VCaP (cell line): Measurements from ENCODE around the gene CACNA2D3.

Experiments used
- H3K27ac ChIP-seq: fragments of 450-650 bp; 2 replicates; pipeline ENCODE4 v1.5.1; 2017
- TF ChIP-seq, protein P1 (sequence below): fragments of 450-650 bp; conservative IDR thresholded peaks from 2 replicates; pipeline ENCODE4 v1.5.1; 2017; ENCODE audit warnings: mild to moderate bottlenecking, moderate library complexity

The CACNA2D3 gene

DNA sequence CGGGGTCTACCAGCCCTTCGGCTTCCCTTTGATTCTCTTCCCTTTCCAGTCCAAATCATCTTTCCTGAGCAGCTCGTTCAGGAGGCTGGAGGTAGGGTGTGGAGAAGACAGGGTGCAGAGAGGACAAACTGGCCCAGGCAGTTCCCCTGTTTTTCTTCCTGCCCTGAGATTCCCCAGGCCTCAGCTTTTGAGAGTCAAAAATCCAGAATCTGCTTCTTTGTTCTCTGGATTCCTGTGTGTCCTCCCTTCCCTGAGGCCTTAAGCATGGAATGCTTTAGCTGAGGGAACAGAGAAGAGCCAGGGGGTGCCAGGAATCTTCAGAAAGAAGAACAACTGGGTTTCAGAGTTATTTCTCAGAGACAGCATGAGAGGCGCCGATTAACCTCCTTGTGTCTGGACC is 832.2 kb downstream of the CACNA2D3 start:
- H3K27ac ChIP-seq = no peak overlapping the region
- TF ChIP-seq, protein P1, sequence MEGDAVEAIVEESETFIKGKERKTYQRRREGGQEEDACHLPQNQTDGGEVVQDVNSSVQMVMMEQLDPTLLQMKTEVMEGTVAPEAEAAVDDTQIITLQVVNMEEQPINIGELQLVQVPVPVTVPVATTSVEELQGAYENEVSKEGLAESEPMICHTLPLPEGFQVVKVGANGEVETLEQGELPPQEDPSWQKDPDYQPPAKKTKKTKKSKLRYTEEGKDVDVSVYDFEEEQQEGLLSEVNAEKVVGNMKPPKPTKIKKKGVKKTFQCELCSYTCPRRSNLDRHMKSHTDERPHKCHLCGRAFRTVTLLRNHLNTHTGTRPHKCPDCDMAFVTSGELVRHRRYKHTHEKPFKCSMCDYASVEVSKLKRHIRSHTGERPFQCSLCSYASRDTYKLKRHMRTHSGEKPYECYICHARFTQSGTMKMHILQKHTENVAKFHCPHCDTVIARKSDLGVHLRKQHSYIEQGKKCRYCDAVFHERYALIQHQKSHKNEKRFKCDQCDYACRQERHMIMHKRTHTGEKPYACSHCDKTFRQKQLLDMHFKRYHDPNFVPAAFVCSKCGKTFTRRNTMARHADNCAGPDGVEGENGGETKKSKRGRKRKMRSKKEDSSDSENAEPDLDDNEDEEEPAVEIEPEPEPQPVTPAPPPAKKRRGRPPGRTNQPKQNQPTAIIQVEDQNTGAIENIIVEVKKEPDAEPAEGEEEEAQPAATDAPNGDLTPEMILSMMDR = no peak

GRCh38 chr3:54955496-54955895 is 833.1 kb downstream of the CACNA2D3 start:
- no peak overlapping the region for H3K27ac ChIP-seq
- TF ChIP-seq, protein P1 = no peak

- H3K27ac ChIP-seq = no peak overlapping the region
Observed at GRCh38 chr3:54955941-54956340, 833.6 kb downstream of the CACNA2D3 start.

GRCh38 chr3:54957711-54958110 is 835.4 kb downstream of the CACNA2D3 start:
- TF ChIP-seq, protein P1 = no peak
- H3K27ac ChIP-seq = no peak overlapping the region

More at GRCh38 chr3:54955941-54956340, 833.6 kb downstream of the CACNA2D3 start:
- TF ChIP-seq, protein P1 = no peak

DNA sequence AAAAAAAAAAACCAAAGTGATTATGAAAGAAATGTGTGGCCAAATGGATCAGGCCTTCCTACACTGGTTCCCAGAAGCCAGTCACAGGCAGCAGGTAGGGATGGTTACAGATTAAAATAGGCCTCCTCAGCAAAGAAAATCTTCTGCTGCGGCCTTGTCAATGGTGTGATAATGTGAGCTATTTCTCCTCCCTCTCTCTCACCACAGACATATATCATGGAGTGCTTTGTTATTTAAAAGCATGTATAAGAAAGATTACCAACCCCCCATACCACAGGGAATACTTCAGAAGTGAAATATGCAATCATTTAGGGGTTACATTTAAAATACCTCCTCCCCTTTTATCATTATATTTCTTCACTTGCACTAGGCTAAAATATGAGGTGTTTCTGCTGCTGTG is 837.7 kb downstream of the CACNA2D3 start:
- H3K27ac ChIP-seq = no peak overlapping the region
- TF ChIP-seq, protein P1 = no peak

DNA sequence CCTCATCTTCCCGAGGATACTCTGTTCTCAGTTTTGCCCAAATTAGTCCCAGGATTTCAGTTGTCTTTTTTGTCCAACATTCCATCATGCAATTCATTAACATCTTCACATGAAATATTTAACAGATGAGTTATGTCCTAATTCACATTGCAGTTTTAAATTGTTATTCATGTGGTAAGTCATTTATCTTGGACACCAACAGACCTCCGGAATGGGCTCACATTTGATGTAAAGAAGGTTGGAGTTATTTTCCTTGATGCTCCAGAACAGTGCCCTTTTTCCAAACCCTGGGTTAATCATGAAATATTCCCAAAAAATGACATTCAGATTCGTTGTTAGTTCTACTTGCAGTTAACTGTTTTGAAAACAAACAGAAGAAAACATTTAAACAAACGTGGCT is 838.3 kb downstream of the CACNA2D3 start:
- H3K27ac ChIP-seq = no peak overlapping the region
- TF ChIP-seq, protein P1 = no peak

DNA sequence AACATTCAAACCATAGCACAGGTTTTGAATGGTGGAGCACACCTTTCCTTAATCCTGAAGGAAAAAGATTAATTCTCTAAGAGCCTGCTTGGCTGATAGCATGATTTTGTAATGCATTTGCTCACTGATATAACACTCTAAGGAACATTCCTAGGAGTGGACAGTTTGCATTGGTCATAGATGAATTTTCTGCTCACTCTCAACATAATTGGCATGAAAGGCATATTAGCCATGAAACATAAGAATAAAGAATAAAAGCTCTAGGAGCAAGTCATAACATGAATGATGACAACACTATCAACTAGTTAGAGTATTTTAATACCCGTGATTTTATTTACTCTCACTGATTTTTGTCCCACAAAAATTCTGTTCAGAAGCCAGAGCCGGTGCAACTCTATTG is 839.8 kb downstream of the CACNA2D3 start:
- TF ChIP-seq, protein P1 = no peak
- H3K27ac ChIP-seq = no peak overlapping the region

DNA sequence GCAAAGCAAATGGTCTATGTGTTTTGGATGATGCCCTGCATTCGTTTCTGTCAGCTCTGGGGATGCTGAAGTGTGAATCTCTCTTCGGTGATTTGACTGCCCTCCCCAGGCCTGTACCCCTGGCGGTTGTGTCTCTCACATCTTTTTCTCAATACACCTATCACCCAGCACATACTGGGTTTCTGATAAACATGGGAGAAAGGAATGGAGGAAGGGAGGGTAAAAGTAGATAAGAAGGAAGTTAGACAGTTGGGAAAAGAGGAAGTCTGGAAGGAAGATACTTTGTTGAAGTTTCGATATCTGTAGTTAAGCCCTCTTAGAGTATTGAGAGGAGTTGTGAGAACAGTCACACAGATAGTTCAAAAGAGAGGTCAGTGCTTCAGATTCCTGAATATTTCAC is 841.3 kb downstream of the CACNA2D3 start:
- TF ChIP-seq, protein P1 = no peak
- no peak overlapping the region for H3K27ac ChIP-seq
